ENCODE data around the gene DNAAF5. TPM values are rescaled to one million over a fixed set of nuclear protein-coding genes. Genes with fewer than 3 reads are reported as not detected.

DNAAF5 gene
- total RNA-seq, 6 experiments from 2014 or later, result 9.5 to 22.8 (median 10.5) TPM

DNA sequence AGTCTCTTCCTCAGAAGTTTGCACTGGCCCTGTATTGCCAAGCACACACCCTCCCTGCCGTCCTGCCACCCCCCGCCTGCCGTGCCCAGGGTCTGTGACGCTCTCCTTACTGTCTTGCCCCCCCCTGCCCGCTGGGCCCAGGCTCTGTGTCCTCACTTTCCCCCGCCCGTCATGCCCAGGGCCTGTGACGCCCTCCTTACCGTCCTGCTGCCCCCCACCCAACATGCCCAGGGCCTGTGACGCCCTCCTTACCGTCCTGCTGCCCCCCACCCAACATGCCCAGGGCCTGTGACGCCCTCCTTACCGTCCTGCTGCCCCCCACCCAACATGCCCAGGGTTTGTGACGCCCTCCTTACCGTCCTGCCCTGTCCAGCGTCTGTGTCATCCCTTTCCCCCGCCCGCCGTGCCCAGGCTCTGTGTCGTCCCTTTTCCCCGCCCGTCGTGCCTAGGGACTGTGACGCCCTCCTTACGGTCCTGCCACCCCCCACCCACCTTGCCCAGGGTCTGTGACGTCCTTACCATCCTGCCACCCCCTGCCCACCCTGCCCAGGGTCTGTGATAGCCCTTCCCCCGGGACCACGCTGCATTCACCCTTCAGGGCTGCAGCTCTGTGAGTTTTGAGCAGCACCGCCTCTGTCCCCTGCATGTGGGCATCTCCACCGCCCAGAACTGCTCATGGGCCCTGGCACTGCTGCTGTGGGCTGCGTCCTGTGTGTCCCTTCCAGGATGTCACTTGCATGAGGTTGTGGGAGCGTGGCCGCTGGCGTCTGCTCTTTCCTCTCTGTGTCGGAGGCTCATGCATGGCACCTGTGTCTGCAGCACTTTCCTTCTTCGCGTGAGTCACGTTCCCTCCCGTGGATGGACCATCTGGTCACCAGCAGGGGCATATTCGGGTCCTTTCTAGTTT, 19.9 kb downstream of the DNAAF5 start:
- intact Hi-C loops (cut with DNase I), result no loop called here
- Histone ChIP-seq H3K4me3 (no peak overlapping the region), H3K27me3 (no peaks in the 10 kb centered on the region), H3K9me3 (no peaks in the 10 kb centered on the region), H3K36me3 (no peaks in the 10 kb centered on the region), H3K27ac (no peak overlapping the region), H3K4me1 (no peaks in the 10 kb centered on the region)
- peak in 1 of 4 donors; percentile 18 for ATAC-seq
- TF ChIP-seq, protein P1, sequence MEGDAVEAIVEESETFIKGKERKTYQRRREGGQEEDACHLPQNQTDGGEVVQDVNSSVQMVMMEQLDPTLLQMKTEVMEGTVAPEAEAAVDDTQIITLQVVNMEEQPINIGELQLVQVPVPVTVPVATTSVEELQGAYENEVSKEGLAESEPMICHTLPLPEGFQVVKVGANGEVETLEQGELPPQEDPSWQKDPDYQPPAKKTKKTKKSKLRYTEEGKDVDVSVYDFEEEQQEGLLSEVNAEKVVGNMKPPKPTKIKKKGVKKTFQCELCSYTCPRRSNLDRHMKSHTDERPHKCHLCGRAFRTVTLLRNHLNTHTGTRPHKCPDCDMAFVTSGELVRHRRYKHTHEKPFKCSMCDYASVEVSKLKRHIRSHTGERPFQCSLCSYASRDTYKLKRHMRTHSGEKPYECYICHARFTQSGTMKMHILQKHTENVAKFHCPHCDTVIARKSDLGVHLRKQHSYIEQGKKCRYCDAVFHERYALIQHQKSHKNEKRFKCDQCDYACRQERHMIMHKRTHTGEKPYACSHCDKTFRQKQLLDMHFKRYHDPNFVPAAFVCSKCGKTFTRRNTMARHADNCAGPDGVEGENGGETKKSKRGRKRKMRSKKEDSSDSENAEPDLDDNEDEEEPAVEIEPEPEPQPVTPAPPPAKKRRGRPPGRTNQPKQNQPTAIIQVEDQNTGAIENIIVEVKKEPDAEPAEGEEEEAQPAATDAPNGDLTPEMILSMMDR (IDR thresholded peaks at IDR 0.05), result no peak
- TF ChIP-seq POLR2A (IDR thresholded peaks at IDR 0.05), result no peak
- WGBS (ENCODE audit: insufficient coverage, low coverage, low lambda C conversion rate, missing lambda C conversion rate), result 95% methylated on average over 29 of the region's 40 CpGs
- peak in 1 of 3 donors; percentile 41 for DNase-seq

DNA sequence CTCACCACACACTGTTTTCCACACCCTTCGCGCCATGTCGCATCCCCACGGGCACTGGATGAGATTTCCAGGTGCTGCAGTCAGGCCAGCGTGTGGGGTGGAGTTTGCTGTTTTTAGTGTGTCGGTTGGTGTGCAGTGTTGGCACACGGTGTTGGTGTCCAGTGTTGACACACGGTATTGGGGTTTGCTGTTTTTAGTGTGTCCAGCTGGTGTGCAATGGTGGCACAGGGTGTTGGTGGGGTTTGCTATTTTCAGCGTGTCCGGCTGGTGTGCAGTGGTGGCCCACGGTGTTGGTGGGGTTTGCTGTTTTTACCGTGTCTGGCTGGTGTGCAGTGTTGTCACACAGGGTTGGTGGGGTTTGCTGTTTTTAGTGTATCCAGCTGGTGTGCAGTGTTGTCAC, 20.7 kb downstream of the DNAAF5 start:
- Histone ChIP-seq H3K4me3 (no peak overlapping the region), H3K27me3 (no peaks in the 10 kb centered on the region), H3K9me3 (no peaks in the 10 kb centered on the region), H3K4me1 (no peaks in the 10 kb centered on the region), H3K27ac (no peak overlapping the region), H3K36me3 (no peaks in the 10 kb centered on the region)
- ATAC-seq (no peak), DNase-seq (no peak)
- 83% methylated on average over 7 of the region's 12 CpGs for WGBS (ENCODE audit: insufficient coverage, low coverage, low lambda C conversion rate, missing lambda C conversion rate)
- intact Hi-C loops (cut with DNase I), result no loop called here
- no peak for TF ChIP-seq POLR2A (IDR thresholded peaks at IDR 0.05)
- TF ChIP-seq, protein P1 (IDR thresholded peaks at IDR 0.05), result no peak

DNA sequence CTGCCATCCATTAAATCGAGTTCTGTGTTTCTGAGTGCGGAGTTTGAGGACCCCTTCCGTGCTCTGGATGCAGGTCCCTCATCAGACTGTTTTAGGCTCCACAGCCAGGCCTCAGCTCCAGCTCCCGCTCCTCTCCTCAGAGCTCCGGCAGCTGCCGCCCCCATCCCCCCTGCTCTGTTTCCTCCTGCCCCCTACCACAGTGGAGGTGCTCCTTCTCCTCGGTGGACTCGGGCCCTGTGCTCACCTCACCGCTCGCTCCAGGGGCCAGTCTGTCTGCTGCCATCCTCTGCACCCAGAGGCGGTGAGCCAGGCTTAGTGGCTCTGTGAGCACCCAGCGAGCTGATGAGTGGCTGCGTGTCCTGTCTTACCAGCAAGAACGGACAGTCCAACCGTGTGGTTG, 21.9 kb downstream of the DNAAF5 start:
- no peaks in the 10 kb centered on the region for H3K4me1 ChIP-seq
- DNase-seq (peak in 1 of 3 donors; percentile 22), ATAC-seq (no peak)
- no peak for TF ChIP-seq POLR2A (IDR thresholded peaks at IDR 0.05)
- TF ChIP-seq, protein P1 (IDR thresholded peaks at IDR 0.05), result no peak
- H3K9me3 ChIP-seq, result no peaks in the 10 kb centered on the region
- WGBS (ENCODE audit: insufficient coverage, low coverage, low lambda C conversion rate, missing lambda C conversion rate), result 87% methylated on average over 6 of the region's 15 CpGs
- no peaks in the 10 kb centered on the region for H3K27me3 ChIP-seq
- H3K27ac ChIP-seq, result no peak overlapping the region
- no peak overlapping the region for H3K4me3 ChIP-seq
- intact Hi-C loops (cut with DNase I), result no loop called here
- H3K36me3 ChIP-seq, result no peaks in the 10 kb centered on the region

DNA sequence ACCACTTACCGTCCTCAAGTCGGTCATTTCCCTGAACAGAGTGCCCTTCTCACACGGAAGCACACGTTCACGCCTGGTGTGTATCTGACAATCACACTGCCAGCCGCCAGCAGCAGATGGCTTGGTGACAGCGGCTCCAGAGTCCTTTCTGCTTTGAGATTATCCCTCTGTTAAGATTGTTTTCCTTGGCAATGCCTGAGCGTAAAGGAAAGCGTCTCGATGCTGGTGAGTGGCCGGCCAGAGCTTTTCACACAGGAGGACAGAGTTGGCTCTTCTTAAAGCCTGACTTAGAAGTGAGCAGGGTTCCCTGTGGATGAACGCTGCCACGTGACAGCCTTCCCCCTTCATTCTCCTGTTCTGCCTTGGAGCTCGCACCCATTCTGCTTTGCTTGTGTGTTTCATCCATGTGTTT, 22.6 kb downstream of the DNAAF5 start:
- intact Hi-C loops (cut with DNase I), result no loop called here
- Histone ChIP-seq H3K4me1 (no peaks in the 10 kb centered on the region), H3K36me3 (no peaks in the 10 kb centered on the region), H3K27me3 (no peaks in the 10 kb centered on the region), H3K9me3 (no peaks in the 10 kb centered on the region), H3K27ac (no peak overlapping the region), H3K4me3 (no peak overlapping the region)
- 60% methylated on average over 1 of the region's 14 CpGs for WGBS (ENCODE audit: insufficient coverage, low coverage, low lambda C conversion rate, missing lambda C conversion rate)
- TF ChIP-seq POLR2A (IDR thresholded peaks at IDR 0.05), result no peak
- TF ChIP-seq, protein P1 (IDR thresholded peaks at IDR 0.05), result no peak
- DNase-seq, result no peak
- no peak for ATAC-seq
